HFFc6 (cell line): ENCODE data around the gene PLAAT5. TPM values are rescaled to one million over a fixed set of nuclear protein-coding genes. Genes with fewer than 3 reads are reported as not detected.

Source experiments
- DNase-seq: peaks from one replicate; pipeline ENCODE4 v3.0.0-alpha.2; 2018
- H3K27ac Mint-ChIP-seq: 2 replicates; pipeline ENCODE4 v1.8.0; 2020; ENCODE audit warnings: mild to moderate bottlenecking, mixed read lengths
- H3K27me3 Mint-ChIP-seq: 2 replicates; pipeline ENCODE4 v1.8.0; 2021; ENCODE audit warnings: mild to moderate bottlenecking, moderate library complexity, mixed read lengths; ENCODE audit not compliant: insufficient read depth
- H3K36me3 Mint-ChIP-seq: 2 replicates; pipeline ENCODE4 v1.8.0; 2021; ENCODE audit warnings: low read depth, mixed read lengths
- H3K4me1 Mint-ChIP-seq: 2 replicates; pipeline ENCODE4 v1.8.0; 2020; ENCODE audit warnings: low read depth, mixed read lengths
- H3K4me3 Mint-ChIP-seq: 2 replicates; pipeline ENCODE4 v1.8.0; 2020; ENCODE audit warnings: mild to moderate bottlenecking, moderate library complexity, mixed read lengths
- H3K9me3 Mint-ChIP-seq: 2 replicates; pipeline ENCODE4 v1.8.0; 2020; ENCODE audit warnings: mild to moderate bottlenecking, mixed read lengths
- CTCF ChIP-seq: fragments of 200-600 bp; sonication (generic); IDR thresholded peaks from 2 replicates; pipeline ENCODE4 v1.5.0; 2021; ENCODE audit warnings: antibody characterized with exemption, mild to moderate bottlenecking
- total RNA-seq, 6 experiments: library from RNA; stranded (reverse); fragmentation: NEBNext Ultra II Directional; extraction: Animal tissue kit (Norgen Biotek cat#: 25700); gene quantifications; 2 replicates in 1 of 6; 3 replicates in 5 of 6; pipeline ENCODE4 v1.2.3, GENCODE V29; 2021

Gene PLAAT5
- total RNA-seq, 6 experiments from 2014 or later = not detected

- H3K4me1 Mint-ChIP-seq = no peaks in the 10 kb centered on the region
- DNase-seq = no peak
- H3K4me3 Mint-ChIP-seq = no peak overlapping the region
- H3K27me3 Mint-ChIP-seq = peaks cover 27% of the 10 kb centered on the region
- no peaks in the 10 kb centered on the region for H3K9me3 Mint-ChIP-seq
- TF ChIP-seq CTCF = no peak
- H3K27ac Mint-ChIP-seq = no peak overlapping the region
- H3K36me3 Mint-ChIP-seq = no peaks in the 10 kb centered on the region
Observed at GRCh38 chr11:63508745-63509144, 17.8 kb upstream of the PLAAT5 start.

GRCh38 chr11:63508009-63508408, 17.0 kb upstream of the PLAAT5 start:
- Mint-ChIP-seq H3K9me3 (no peaks in the 10 kb centered on the region), H3K36me3 (no peaks in the 10 kb centered on the region), H3K4me1 (no peaks in the 10 kb centered on the region), H3K27me3 (peaks cover 31% of the 10 kb centered on the region), H3K27ac (no peak overlapping the region), H3K4me3 (no peak overlapping the region)
- DNase-seq = peak; percentile 24
- peak; percentile 39; the same call in 1 of the 2 replicates for TF ChIP-seq CTCF

GRCh38 chr11:63507511-63507910, 16.5 kb upstream of the PLAAT5 start:
- Mint-ChIP-seq H3K9me3 (no peaks in the 10 kb centered on the region), H3K4me1 (no peaks in the 10 kb centered on the region), H3K27ac (no peak overlapping the region), H3K36me3 (no peaks in the 10 kb centered on the region), H3K4me3 (no peak overlapping the region), H3K27me3 (peaks cover 31% of the 10 kb centered on the region)
- TF ChIP-seq CTCF = no peak
- DNase-seq = no peak

GRCh38 chr11:63506876-63507275, 15.9 kb upstream of the PLAAT5 start:
- no peaks in the 10 kb centered on the region for H3K36me3 Mint-ChIP-seq
- DNase-seq = no peak
- H3K27me3 Mint-ChIP-seq = peaks cover 35% of the 10 kb centered on the region
- H3K4me1 Mint-ChIP-seq = no peaks in the 10 kb centered on the region
- TF ChIP-seq CTCF = no peak
- no peak overlapping the region for H3K4me3 Mint-ChIP-seq
- no peak overlapping the region for H3K27ac Mint-ChIP-seq
- no peaks in the 10 kb centered on the region for H3K9me3 Mint-ChIP-seq

GRCh38 chr11:63505857-63506528, 15.0 kb upstream of the PLAAT5 start, which contains the start of gene LGALS12:
TSS of gene LGALS12 (plus strand) at chr11:63506084. CDS start at chr11:63506459, 375 bp downstream.
- Mint-ChIP-seq H3K27me3 (peaks cover 31% of the 10 kb centered on the region), H3K36me3 (no peaks in the 10 kb centered on the region), H3K4me1 (no peaks in the 10 kb centered on the region), H3K4me3 (no peak within 1 kb of the TSS), H3K9me3 (no peaks in the 10 kb centered on the region), H3K27ac (no peak within 1 kb of the TSS)
- no peak for TF ChIP-seq CTCF
- DNase-seq = no peak
